Cardiac septum (tissue), 1 donor: ENCODE results near the gene PACC1. TPM values are rescaled to one million over a fixed set of nuclear protein-coding genes. Genes with fewer than 3 reads are reported as not detected.
A peak's percentile ranks its signal among the peaks of the same experiment; 100 is the strongest.

Experiments
- DNase-seq: peaks from one replicate; pipeline ENCODE4 v3.0.0-alpha.2; 2020; ENCODE audit warnings: low spot score
- intact Hi-C: fragments of 100-400 bp; cut with DNase I; formaldehyde crosslinking; loops from one replicate; pipeline ENCODE4 v1.14.0; 2022
- total RNA-seq: library from RNA; stranded (reverse); fragmentation: NEBNext Ultra II Directional; extraction: Animal tissue kit (Norgen Biotek cat#: 25700); gene quantifications from one replicate; pipeline ENCODE4 v1.2.1, GENCODE V29; 2021
- donor health status: DM: no; HTN: no; CAD: no.

PACC1 gene
- total RNA-seq, 1 donor from 2014 or later: 1.8 TPM

GRCh38 chr1:212446333-212446732, 31.6 kb upstream of the PACC1 start:
- intact Hi-C loops: no loop called here
- DNase-seq: no peak

- no peak for DNase-seq
- intact Hi-C loops: no loop called here
These were observed 27.7 kb upstream of the PACC1 start for GRCh38 chr1:212442408-212442807.

- DNase-seq: no peak
These were observed 25.7 kb upstream of the PACC1 start for GRCh38 chr1:212440419-212440818.

GRCh38 chr1:212438831-212439237, 24.1 kb upstream of the PACC1 start:
- intact Hi-C loops: no loop called here
- DNase-seq: no peak

More at GRCh38 chr1:212440419-212440818, 25.7 kb upstream of the PACC1 start:
- intact Hi-C loops: no loop called here

GRCh38 chr1:212437179-212437798, 22.6 kb upstream of the PACC1 start:
- intact Hi-C loops: no loop called here
- no peak for DNase-seq

GRCh38 chr1:212434992-212435391, 20.3 kb upstream of the PACC1 start:
- intact Hi-C loops: loop anchor here (5.0 kb wide), 1 partner anchor 143 kb away; no protein-coding TSS in a partner anchor
- no peak for DNase-seq

GRCh38 chr1:212433577-212434462, 19.1 kb upstream of the PACC1 start:
- intact Hi-C loops: loop anchor here (2.0 to 5.0 kb wide), 2 partner anchors 19 to 142 kb away; partner anchors contain the start of gene PACC1
- no peak for DNase-seq

- intact Hi-C loops: loop anchor here (2.0 to 5.0 kb wide), 2 partner anchors 18 to 141 kb away; partner anchors contain the start of gene PACC1
- DNase-seq: peak; percentile 88
These were observed 18.2 kb upstream of the PACC1 start, which contains the start of gene NENF for GRCh38 chr1:212432661-212433576. Gene NENF (plus strand): TSS chr1:212432920. CDS start chr1:212432944, 24 bp downstream.

- DNase-seq: no peak
- intact Hi-C loops: loop anchor here (2.0 to 5.0 kb wide), 2 partner anchors 17 to 140 kb away; partner anchors contain the start of gene PACC1
These were observed 17.6 kb upstream of the PACC1 start for GRCh38 chr1:212432272-212432660.

- DNase-seq: no peak
- intact Hi-C loops: loop anchor here (2.0 to 5.0 kb wide), 2 partner anchors 17 to 139 kb away; partner anchors contain the start of gene PACC1
These were observed 17.0 kb upstream of the PACC1 start for GRCh38 chr1:212431644-212432043.

GRCh38 chr1:212430955-212431394, 16.3 kb upstream of the PACC1 start:
- intact Hi-C loops: loop anchor here (5.0 kb wide), 1 partner anchor 139 kb away; no protein-coding TSS in a partner anchor
- DNase-seq: no peak

- intact Hi-C loops: loop anchor here (5.0 kb wide), 1 partner anchor 138 kb away; no protein-coding TSS in a partner anchor
These were observed 15.7 kb upstream of the PACC1 start for GRCh38 chr1:212430416-212430815.

GRCh38 chr1:212428496-212428895, 13.8 kb upstream of the PACC1 start:
- intact Hi-C loops: no loop called here
- DNase-seq: no peak

More at GRCh38 chr1:212430416-212430815, 15.7 kb upstream of the PACC1 start:
- no peak for DNase-seq

GRCh38 chr1:212423879-212424278, 9.2 kb upstream of the PACC1 start:
- DNase-seq: no peak
- intact Hi-C loops: no loop called here

- DNase-seq: no peak
- intact Hi-C loops: no loop called here
These were observed 6.5 kb upstream of the PACC1 start for GRCh38 chr1:212421165-212421564.

- DNase-seq: no peak
- intact Hi-C loops: loop anchor here (2.0 kb wide), 1 partner anchor 18 kb away; the partner anchor contains the start of gene NENF
These were observed 588 bp upstream of the PACC1 start for GRCh38 chr1:212415107-212415841.

GRCh38 chr1:212413902-212414327, 771 bp downstream of the PACC1 start:
- intact Hi-C loops: loop anchor here (2.0 kb wide), 1 partner anchor 19 kb away; the partner anchor contains the start of gene NENF
- no peak for DNase-seq

GRCh38 chr1:212412374-212412773, 2.3 kb downstream of the PACC1 start:
- intact Hi-C loops: no loop called here
- DNase-seq: no peak
